NB4 (cell line): ENCODE results near the gene PLD5.

Experiments used
- MYC ChIP-seq: IDR thresholded peaks from 2 replicates; pipeline ENCODE4 v1.6.1; 2011; ENCODE audit warnings: low read depth, low read length
- POLR2A ChIP-seq: IDR thresholded peaks from 2 replicates; pipeline ENCODE4 v1.6.1; 2011; ENCODE audit warnings: mild to moderate bottlenecking; ENCODE audit not compliant: insufficient read length; ENCODE audit errors: extremely low read depth
- TF ChIP-seq, protein P1 (sequence below): IDR thresholded peaks from one replicate; pipeline ENCODE4 v1.5.1; 2012; ENCODE audit warnings: low read depth, low read length
- TF ChIP-seq, protein P2 (sequence below): IDR thresholded peaks from 2 replicates; pipeline ENCODE4 v1.6.1; 2011; ENCODE audit warnings: low read depth, low read length

DNA sequence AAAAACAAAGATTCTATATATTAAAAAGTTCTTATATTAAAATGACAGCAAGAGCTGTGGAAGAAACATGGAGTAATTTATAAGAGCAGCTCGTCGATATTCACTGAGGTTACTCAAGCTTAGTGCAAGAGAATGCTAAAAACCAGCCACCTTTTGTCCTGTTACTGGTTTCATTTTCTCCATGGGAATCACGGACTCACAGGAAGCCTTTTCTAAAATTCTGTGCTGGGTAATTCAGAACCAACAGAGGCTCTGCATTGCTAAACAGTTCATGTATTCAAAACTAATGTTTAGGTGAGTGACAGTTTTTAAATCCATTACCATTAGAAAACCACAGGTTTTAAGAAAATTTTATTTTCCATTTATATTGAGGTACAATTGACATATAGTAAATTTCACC, 377.8 kb downstream of the PLD5 start:
- TF ChIP-seq, protein P1, sequence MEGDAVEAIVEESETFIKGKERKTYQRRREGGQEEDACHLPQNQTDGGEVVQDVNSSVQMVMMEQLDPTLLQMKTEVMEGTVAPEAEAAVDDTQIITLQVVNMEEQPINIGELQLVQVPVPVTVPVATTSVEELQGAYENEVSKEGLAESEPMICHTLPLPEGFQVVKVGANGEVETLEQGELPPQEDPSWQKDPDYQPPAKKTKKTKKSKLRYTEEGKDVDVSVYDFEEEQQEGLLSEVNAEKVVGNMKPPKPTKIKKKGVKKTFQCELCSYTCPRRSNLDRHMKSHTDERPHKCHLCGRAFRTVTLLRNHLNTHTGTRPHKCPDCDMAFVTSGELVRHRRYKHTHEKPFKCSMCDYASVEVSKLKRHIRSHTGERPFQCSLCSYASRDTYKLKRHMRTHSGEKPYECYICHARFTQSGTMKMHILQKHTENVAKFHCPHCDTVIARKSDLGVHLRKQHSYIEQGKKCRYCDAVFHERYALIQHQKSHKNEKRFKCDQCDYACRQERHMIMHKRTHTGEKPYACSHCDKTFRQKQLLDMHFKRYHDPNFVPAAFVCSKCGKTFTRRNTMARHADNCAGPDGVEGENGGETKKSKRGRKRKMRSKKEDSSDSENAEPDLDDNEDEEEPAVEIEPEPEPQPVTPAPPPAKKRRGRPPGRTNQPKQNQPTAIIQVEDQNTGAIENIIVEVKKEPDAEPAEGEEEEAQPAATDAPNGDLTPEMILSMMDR = no peak
- TF ChIP-seq POLR2A (no peak), MYC (no peak)
- TF ChIP-seq, protein P2, sequence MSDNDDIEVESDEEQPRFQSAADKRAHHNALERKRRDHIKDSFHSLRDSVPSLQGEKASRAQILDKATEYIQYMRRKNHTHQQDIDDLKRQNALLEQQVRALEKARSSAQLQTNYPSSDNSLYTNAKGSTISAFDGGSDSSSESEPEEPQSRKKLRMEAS = no peak
